Stomach (tissue), 9 donors: ENCODE results near the gene PLEKHM1. TPM values are rescaled to one million over a fixed set of nuclear protein-coding genes. Genes with fewer than 3 reads are reported as not detected.
"Not testable (repeated sequence)": the region's sequence is repeated elsewhere in the genome, so short reads cannot be mapped to it uniquely, and the experiment has no call there.

Source experiments
- DNase-seq, 2 donors: peaks; one replicate each; pipeline versions ENCODE4 v3.0.0 to v3.0.0-alpha.2; 2013 to 2019
- H3K27ac ChIP-seq, 5 donors: fragments of 200-600 bp in 4 of 5; sonication (generic) in 4 of 5; one replicate each; pipeline ENCODE4 v1.5.1; 2013 to 2019; ENCODE audit warnings: mild to moderate bottlenecking in 1 of 5, moderate library complexity in 1 of 5
- H3K27me3 ChIP-seq, 3 donors: fragments of 200-600 bp; sonication (generic); one replicate each; pipeline ENCODE4 v1.5.1; 2017 to 2019; ENCODE audit warnings: mixed run types in 1 of 3
- H3K36me3 ChIP-seq, 4 donors: fragments of 200-600 bp; sonication (generic); 1 replicate in 3 of 4; 2 replicates in 1 of 4; pipeline ENCODE4 v1.5.1; 2016 to 2019
- H3K4me1 ChIP-seq, 4 donors: fragments of 200-600 bp; sonication (generic); one replicate each; pipeline ENCODE4 v1.5.1; 2016 to 2019
- H3K4me3 ChIP-seq, 4 donors: fragments of 200-600 bp; sonication (generic) in 3 of 4; one replicate each; pipeline ENCODE4 v1.5.1; 2016 to 2019; ENCODE audit warnings: mild to moderate bottlenecking in 1 of 4
- H3K9me3 ChIP-seq, 4 donors: fragments of 200-600 bp; sonication (generic); one replicate each; pipeline ENCODE4 v1.5.1; 2016 to 2019
- CTCF ChIP-seq, 7 experiments: fragments of 450-650 bp in 4 of 7; fragments of 200-600 bp in 3 of 7; sonication (generic) in 3 of 7; IDR thresholded peaks; one replicate each; pipeline ENCODE4 v1.5.1; 2016 to 2019; ENCODE audit warnings: antibody characterized with exemption in 7 of 7, control low read depth in 2 of 7, mild to moderate bottlenecking in 1 of 7
- EP300 ChIP-seq: sonication (generic); formaldehyde crosslinking; IDR thresholded peaks from one replicate; pipeline ENCODE4 v1.6.1; 2017; ENCODE audit warnings: antibody characterized with exemption
- POLR2A ChIP-seq, 4 donors: fragments of 450-650 bp; IDR thresholded peaks; one replicate each; pipeline ENCODE4 v1.6.1; 2016; ENCODE audit warnings: antibody characterized with exemption in 4 of 4, control low read depth in 2 of 4, mild to moderate bottlenecking in 1 of 4, moderate library complexity in 1 of 4
- POLR2AphosphoS5 ChIP-seq, 3 donors: sonication (generic); formaldehyde crosslinking; IDR thresholded peaks; one replicate each; pipeline ENCODE4 v1.6.1; 2016; ENCODE audit warnings: antibody characterized with exemption in 3 of 3
- WGBS, 5 donors: extraction: QIAGEN DNeasy Blood & Tissue Kit in 3 of 5; methylation state at CpG; one replicate each; pipeline versions ENCODE4 v1.1.5 to v1.1.7; 2013 to 2018; 5-methylcytosine and 5-hydroxymethylcytosine counted together
- intact Hi-C: fragments of 100-400 bp; cut with DNase I; formaldehyde crosslinking; loops from one replicate; pipeline ENCODE4 v1.15.1; 2023; ENCODE audit warnings: low total_unique reads
- polyA plus RNA-seq, 3 donors: library from polyadenylated mRNA; stranded (reverse); fragments of 200-250 nt; gene quantifications; one replicate each; pipeline ENCODE4 v1.2.3, GENCODE V29; 2013
- total RNA-seq, 5 donors: library from RNA; depleted of rRNA; stranded (reverse); fragments of >200 nt; gene quantifications; one replicate each; pipeline versions ENCODE4 v1.1.0 to v1.2.3, GENCODE V29; 2014 to 2016
- donor health status: healthy with polysubstance abuse.
- donor health status: Bipolar disorder and iron deficiency.
- donor health status: healthy.

PLEKHM1 gene
- total and polyA plus RNA-seq, 8 donors, result 10.4 to 63.0 (median 22.7) TPM

- intact Hi-C loops, result no loop called here
- no peak for DNase-seq
- Histone ChIP-seq H3K36me3 (peaks cover 22 to 82% (median 53%) of the 10 kb centered on the region in 4 donors), H3K27me3 (no peaks in the 10 kb centered on the region), H3K9me3 (no peaks in the 10 kb centered on the region), H3K4me1 (peaks cover 0 to 25% (median 9%) of the 10 kb centered on the region in 4 donors), H3K27ac (no peak overlapping the region), H3K4me3 (no peak overlapping the region)
- no peak for TF ChIP-seq POLR2AphosphoS5 (IDR thresholded peaks at IDR 0.05)
- TF ChIP-seq POLR2A (IDR thresholded peaks at IDR 0.05), result no peak
- no peak for TF ChIP-seq EP300
- TF ChIP-seq CTCF (IDR thresholded peaks at IDR 0.05), result no peak
- 75 to 85% (median 80%) methylated on average over 13 to 14 of the region's 14 CpGs for WGBS, 5 donors
These were observed 48.8 kb downstream of the PLEKHM1 start for GRCh38 chr17:45441526-45442310.

GRCh38 chr17:45440839-45441515, 49.5 kb downstream of the PLEKHM1 start:
- Histone ChIP-seq H3K36me3 (peaks cover 25 to 85% (median 58%) of the 10 kb centered on the region in 4 donors), H3K4me1 (peaks cover 0 to 20% (median 8%) of the 10 kb centered on the region in 4 donors)
- 59 to 83% (median 66%) methylated on average over 6 to 7 of the region's 7 CpGs for WGBS, 5 donors
- H3K9me3 ChIP-seq, H3K27ac ChIP-seq, H3K27me3 ChIP-seq, intact Hi-C loops, H3K4me3 ChIP-seq: not testable (repeated sequence)
- peak in 1 of 2 donors; percentile 50 for DNase-seq

GRCh38 chr17:45440161-45440778, 50.3 kb downstream of the PLEKHM1 start:
- H3K27me3 ChIP-seq, result no peaks in the 10 kb centered on the region
- H3K36me3 ChIP-seq, result peaks cover 23 to 86% (median 61%) of the 10 kb centered on the region in 4 donors
- H3K9me3 ChIP-seq, result no peaks in the 10 kb centered on the region
- intact Hi-C loops, result no loop called here
- TF ChIP-seq POLR2A (IDR thresholded peaks at IDR 0.05) (no peak), EP300 (no peak), CTCF (IDR thresholded peaks at IDR 0.05) (no peak), POLR2AphosphoS5 (IDR thresholded peaks at IDR 0.05) (no peak)
- H3K27ac ChIP-seq, result peak overlapping the region in 1 of 5 donors; percentile 35
- H3K4me1 ChIP-seq, result peaks cover 0 to 17% (median 8%) of the 10 kb centered on the region in 4 donors
- no peak overlapping the region for H3K4me3 ChIP-seq
- DNase-seq, result peak in 1 of 2 donors; percentile 65
- 30 to 46% (median 34%) methylated on average over 10 of the region's 10 CpGs for WGBS, 5 donors

- WGBS, 5 donors, result 72 to 88% (median 81%) methylated on average over 11 of the region's 11 CpGs
- Histone ChIP-seq H3K36me3 (peaks cover 17 to 76% (median 55%) of the 10 kb centered on the region in 4 donors), H3K27me3 (no peaks in the 10 kb centered on the region), H3K27ac (no peak overlapping the region), H3K4me1 (peaks cover 0 to 17% (median 8%) of the 10 kb centered on the region in 4 donors), H3K9me3 (no peaks in the 10 kb centered on the region), H3K4me3 (no peak overlapping the region)
- intact Hi-C loops, result no loop called here
- DNase-seq, result no peak
- TF ChIP-seq POLR2AphosphoS5 (IDR thresholded peaks at IDR 0.05) (no peak), CTCF (IDR thresholded peaks at IDR 0.05) (no peak), POLR2A (IDR thresholded peaks at IDR 0.05) (no peak), EP300 (no peak)
These were observed 51.5 kb downstream of the PLEKHM1 start for GRCh38 chr17:45438931-45439610.
